ENCODE data around the gene MED12L.

GRCh38 chr3:151085889-151086483 is 522 bp downstream of the MED12L start:
- TF ChIP-seq CTCF (IDR thresholded peaks at IDR 0.05; ENCODE audit: low read depth, low read length) (no peak), POLR2A (IDR thresholded peaks at IDR 0.05; ENCODE audit: extremely low read depth, insufficient read length) (no peak)

All from NB4 (cell line).